GM12874 (cell line): ENCODE results near the gene MRPS31.

Source experiments
- CTCF ChIP-seq: IDR thresholded peaks from 2 replicates; pipeline ENCODE4 v1.5.1; 2011; ENCODE audit warnings: low read depth, mild to moderate bottlenecking, control low read depth, low read length, moderate library complexity; ENCODE audit not compliant: insufficient read depth

MRPS31 gene

GRCh38 chr13:40787062-40787461 is 16.1 kb upstream of the MRPS31 start:
- TF ChIP-seq CTCF = no peak

- TF ChIP-seq CTCF = no peak
Observed at GRCh38 chr13:40786568-40786996, 15.6 kb upstream of the MRPS31 start.

- TF ChIP-seq CTCF = no peak
Observed at GRCh38 chr13:40784540-40784939, 13.6 kb upstream of the MRPS31 start.

GRCh38 chr13:40781717-40782116 is 10.7 kb upstream of the MRPS31 start:
- TF ChIP-seq CTCF = no peak

GRCh38 chr13:40780822-40781401 is 9.9 kb upstream of the MRPS31 start:
- TF ChIP-seq CTCF = 0 out of 2 replicates have a peak, but pooled peaks have one; percentile 5

GRCh38 chr13:40779796-40780285 is 8.9 kb upstream of the MRPS31 start:
- no peak for TF ChIP-seq CTCF

- TF ChIP-seq CTCF = no peak
Observed at GRCh38 chr13:40779049-40779448, 8.1 kb upstream of the MRPS31 start.
